Stomach (tissue), 4 donors: Measurements from ENCODE around the gene TMEM132C.

Experiments used
- CTCF ChIP-seq, 7 experiments: fragments of 450-650 bp in 4 of 7; fragments of 200-600 bp in 3 of 7; sonication (generic) in 3 of 7; IDR thresholded peaks; one replicate each; pipeline ENCODE4 v1.5.1; 2016 to 2019; ENCODE audit warnings: antibody characterized with exemption in 7 of 7, control low read depth in 2 of 7, mild to moderate bottlenecking in 1 of 7
- POLR2A ChIP-seq, 4 donors: fragments of 450-650 bp; IDR thresholded peaks; one replicate each; pipeline ENCODE4 v1.6.1; 2016; ENCODE audit warnings: antibody characterized with exemption in 4 of 4, control low read depth in 2 of 4, mild to moderate bottlenecking in 1 of 4, moderate library complexity in 1 of 4
- POLR2AphosphoS5 ChIP-seq, 3 donors: sonication (generic); formaldehyde crosslinking; IDR thresholded peaks; one replicate each; pipeline ENCODE4 v1.6.1; 2016; ENCODE audit warnings: antibody characterized with exemption in 3 of 3

DNA sequence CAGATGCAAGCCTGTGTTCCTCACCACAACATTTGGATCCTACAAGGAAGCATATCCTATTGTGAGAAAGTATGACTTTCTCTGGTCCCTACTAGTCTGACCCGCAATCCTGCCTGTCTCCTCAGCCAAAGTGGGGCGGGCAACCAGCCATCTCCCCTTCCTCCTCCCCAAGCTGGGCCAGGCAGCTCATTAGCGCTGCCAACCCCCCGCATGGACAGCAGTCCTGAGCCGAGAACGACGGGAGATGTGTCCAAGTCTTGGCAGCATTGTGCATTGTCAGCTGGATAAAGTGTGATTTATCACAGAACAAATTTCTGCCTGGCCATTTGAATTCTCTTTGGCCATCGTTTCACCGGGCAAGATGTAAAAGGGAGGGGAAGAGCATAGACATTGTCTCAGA, 417.4 kb downstream of the TMEM132C start:
- TF ChIP-seq POLR2AphosphoS5 (IDR thresholded peaks at IDR 0.05) (no peak), CTCF (IDR thresholded peaks at IDR 0.05) (no peak), POLR2A (IDR thresholded peaks at IDR 0.05) (no peak)
